Spleen (tissue), 11 donors: ENCODE data around the gene BMF. TPM values are rescaled to one million over a fixed set of nuclear protein-coding genes. Genes with fewer than 3 reads are reported as not detected.

ENCODE experiments used
- DNase-seq: peaks from one replicate; pipeline ENCODE4 v3.0.0-alpha.2; 2020
- H3K27ac ChIP-seq, 8 donors: fragments of 200-600 bp; sonication (generic) in 7 of 8; 1 replicate in 4 of 8; 2 replicates in 4 of 8; pipeline versions ENCODE4 v1.5.0 to v1.8.0; 2016 to 2021; ENCODE audit warnings: inconsistent platforms in 4 of 8, mild to moderate bottlenecking in 4 of 8, moderate library complexity in 1 of 8
- H3K27me3 ChIP-seq, 7 donors: fragments of 200-600 bp; sonication (generic) in 6 of 7; replicated peaks in 1 of 7; 1 replicate in 4 of 7; 2 replicates in 3 of 7; pipeline versions ENCODE4 v1.5.0 to v1.8.0; 2016 to 2021; ENCODE audit warnings: inconsistent platforms in 3 of 7, mild to moderate bottlenecking in 1 of 7
- H3K36me3 ChIP-seq, 6 donors: fragments of 200-600 bp; sonication (generic) in 5 of 6; 1 replicate in 4 of 6; 2 replicates in 2 of 6; pipeline versions ENCODE4 v1.5.0 to v1.8.0; 2016 to 2021; ENCODE audit warnings: inconsistent platforms in 2 of 6
- H3K4me1 ChIP-seq, 6 donors: fragments of 200-600 bp; sonication (generic) in 5 of 6; 1 replicate in 3 of 6; 2 replicates in 3 of 6; pipeline versions ENCODE4 v1.5.0 to v1.8.0; 2016 to 2021; ENCODE audit warnings: inconsistent platforms in 3 of 6
- H3K4me3 ChIP-seq, 8 donors: fragments of 200-600 bp; sonication (generic) in 7 of 8; 1 replicate in 4 of 8; 2 replicates in 4 of 8; pipeline versions ENCODE4 v1.5.0 to v1.8.0; 2016 to 2021; ENCODE audit warnings: inconsistent platforms in 4 of 8, mild to moderate bottlenecking in 4 of 8, moderate library complexity in 2 of 8
- H3K9me3 ChIP-seq, 8 donors: fragments of 200-600 bp; sonication (generic) in 7 of 8; 1 replicate in 4 of 8; 2 replicates in 4 of 8; pipeline versions ENCODE4 v1.5.0 to v1.8.0; 2016 to 2021; ENCODE audit warnings: inconsistent platforms in 4 of 8
- CTCF ChIP-seq, 11 experiments: fragments of 200-600 bp in 7 of 11; fragments of 450-650 bp in 4 of 11; sonication (generic) in 4 of 11; IDR thresholded peaks in 8 of 11; conservative IDR thresholded peaks in 3 of 11; 1 replicate in 7 of 11; 2 replicates in 4 of 11; pipeline versions ENCODE4 v1.4.0 to v1.8.0; 2016 to 2021; ENCODE audit warnings: antibody characterized with exemption in 11 of 11, inconsistent platforms in 4 of 11, mild to moderate bottlenecking in 1 of 11
- POLR2A ChIP-seq, 3 donors: fragments of 450-650 bp; IDR thresholded peaks; one replicate each; pipeline ENCODE4 v1.5.1; 2017; ENCODE audit warnings: antibody characterized with exemption in 3 of 3, mild to moderate bottlenecking in 1 of 3
- POLR2AphosphoS5 ChIP-seq, 3 donors: sonication (generic); formaldehyde crosslinking; IDR thresholded peaks; one replicate each; pipeline ENCODE4 v1.5.1; 2017; ENCODE audit warnings: antibody characterized with exemption in 3 of 3
- WGBS, 5 donors: extraction: QIAGEN DNeasy Blood & Tissue Kit in 3 of 5; methylation state at CpG; one replicate each; pipeline versions ENCODE4 v1.1.5 to v1.1.7; 2013 to 2018; 5-methylcytosine and 5-hydroxymethylcytosine counted together
- intact Hi-C: fragments of 100-400 bp; cut with DNase I; formaldehyde crosslinking; loops from one replicate; pipeline ENCODE4 v1.15.0; 2023; ENCODE audit warnings: low total_unique reads
- polyA plus RNA-seq, 3 donors: library from polyadenylated mRNA; stranded (reverse); fragments of 200-250 nt; gene quantifications; one replicate each; pipeline ENCODE4 v1.2.1, GENCODE V29; 2013
- total RNA-seq, 7 donors: library from RNA; depleted of rRNA in 3 of 7; stranded (reverse); fragments of >200 nt in 3 of 7; fragmentation: NEBNext Ultra II Directional in 4 of 7; extraction: Animal tissue kit (Norgen Biotek cat#: 25700) in 4 of 7; gene quantifications; one replicate each; pipeline versions ENCODE4 v1.1.0 to v1.2.1, GENCODE V29; 2016 to 2021
- donor health status: healthy with polysubstance abuse.
- donor health status: DM: no; HTN: no; CAD: no; lungs with moderate emphysema.
- donor health status: DM: no; HTN: no; CAD: no.
- donor health status: Bipolar disorder and iron deficiency.
- donor health status: healthy.
- donor health status: DM: no; HTN: no; CAD: no.
- donor health status: DM: yes; HTN: yes; CAD: no.

The BMF gene
- total and polyA plus RNA-seq, 10 donors: 16.9 to 77.9 (median 33.3) TPM

GRCh38 chr15:40070608-40071218, 38.0 kb downstream of the BMF start:
- intact Hi-C loops: no loop called here
- H3K4me1 ChIP-seq: peaks cover 0 to 49% (median 18%) of the 10 kb centered on the region in 6 donors
- no peaks in the 10 kb centered on the region for H3K9me3 ChIP-seq
- peaks cover 0 to under 1% (median 0%) of the 10 kb centered on the region in 6 donors for H3K36me3 ChIP-seq
- H3K27me3 ChIP-seq: no peaks in the 10 kb centered on the region
- peak; percentile 38 for DNase-seq
- H3K27ac ChIP-seq: peak overlapping the region in 4 of 8 donors; percentile 62 to 80 (median 75)
- WGBS, 5 donors: 93 to 98% (median 95%) methylated on average over 8 of the region's 8 CpGs
- TF ChIP-seq POLR2AphosphoS5 (IDR thresholded peaks at IDR 0.05) (no peak), POLR2A (IDR thresholded peaks at IDR 0.05) (no peak), CTCF (IDR thresholded peaks at IDR 0.05 in 8 of 11, conservative IDR thresholded peaks at IDR 0.05 in 3 of 11) (no peak)
- H3K4me3 ChIP-seq: no peak overlapping the region

GRCh38 chr15:40070166-40070557, 38.5 kb downstream of the BMF start:
- DNase-seq: peak; percentile 73
- intact Hi-C loops: no loop called here
- peak overlapping the region in 5 of 8 donors; percentile 62 to 80 (median 75) for H3K27ac ChIP-seq
- TF ChIP-seq POLR2AphosphoS5 (IDR thresholded peaks at IDR 0.05) (no peak), CTCF (IDR thresholded peaks at IDR 0.05 in 8 of 11, conservative IDR thresholded peaks at IDR 0.05 in 3 of 11) (no peak), POLR2A (IDR thresholded peaks at IDR 0.05) (no peak)
- peaks cover 0 to 6% (median 0%) of the 10 kb centered on the region in 6 donors for H3K36me3 ChIP-seq
- no peaks in the 10 kb centered on the region for H3K27me3 ChIP-seq
- H3K4me1 ChIP-seq: peaks cover 0 to 43% (median 18%) of the 10 kb centered on the region in 6 donors
- no peak overlapping the region for H3K4me3 ChIP-seq
- 43 to 73% (median 71%) methylated on average over 5 of the region's 5 CpGs for WGBS, 5 donors
- no peaks in the 10 kb centered on the region for H3K9me3 ChIP-seq

GRCh38 chr15:40069178-40070165, 39.2 kb downstream of the BMF start:
- Histone ChIP-seq H3K4me1 (peaks cover 0 to 41% (median 24%) of the 10 kb centered on the region in 6 donors), H3K4me3 (peak overlapping the region in 1 of 8 donors; percentile 2), H3K9me3 (no peaks in the 10 kb centered on the region), H3K27ac (peak overlapping the region; percentile 1 to 80 (median 72)), H3K27me3 (no peaks in the 10 kb centered on the region), H3K36me3 (peaks cover 0 to 7% (median 0%) of the 10 kb centered on the region in 6 donors)
- peak; percentile 93 for DNase-seq
- TF ChIP-seq POLR2AphosphoS5 (IDR thresholded peaks at IDR 0.05): peak; percentile 77 to 87 (median 83)
- TF ChIP-seq CTCF (IDR thresholded peaks at IDR 0.05 in 8 of 11, conservative IDR thresholded peaks at IDR 0.05 in 3 of 11): no peak
- 35 to 63% (median 52%) methylated on average over 18 to 32 of the region's 32 CpGs for WGBS, 5 donors
- intact Hi-C loops: no loop called here
